ENCODE results near the gene PGAP1. TPM values are rescaled to one million over a fixed set of nuclear protein-coding genes. Genes with fewer than 3 reads are reported as not detected.

Gene PGAP1
- total and polyA plus RNA-seq, 2 of the 8 experiments (the other 6 are each of a cell fraction or from before 2014, with no cell fraction given) = 8.3 to 24.1 TPM

- no peak for FAIRE-seq
- Histone ChIP-seq H3K14ac (ENCODE audit: insufficient read length) (no peak overlapping the region), H3K23ac (ENCODE audit: insufficient read length) (no peak overlapping the region), H3K79me1 (ENCODE audit: low read depth, low read length) (no peaks in the 10 kb centered on the region), H3K36me3 (ENCODE audit: control insufficient read depth in 2 of 4, insufficient read depth in 4 of 4, low read length in 3 of 4) (no peaks in the 10 kb centered on the region; a peak in 1 of 8 replicates), H3K4me1 (replicated peaks in 1 of 4; ENCODE audit: control insufficient read depth in 3 of 4, insufficient read depth in 4 of 4, low read length in 3 of 4) (peaks cover 0 to 9% (median 4%) of the 10 kb centered on the region in 4 experiments; a peak in 3 of 7 replicates), H3K23me2 (ENCODE audit: low read depth, low read length) (no peaks in the 10 kb centered on the region), H2BK120ac (replicated peaks; ENCODE audit: low read depth, low read length) (no peak overlapping the region), H3K27me3 (replicated peaks in 1 of 4; ENCODE audit: control insufficient read depth in 3 of 4, extremely low read depth in 1 of 4, insufficient read depth in 3 of 4, low read length in 3 of 4) (no peaks in the 10 kb centered on the region; a peak in 1 of 7 replicates), H3K79me2 (ENCODE audit: control insufficient read depth in 1 of 2, insufficient read depth in 2 of 2, low read length in 2 of 2) (no peaks in the 10 kb centered on the region), H3K4ac (replicated peaks; ENCODE audit: insufficient read length, low read depth, low read length) (no peak overlapping the region), H3K56ac (replicated peaks; ENCODE audit: insufficient read length, low read depth, low read length) (no peak overlapping the region), H3K9me3 (ENCODE audit: insufficient read depth in 2 of 2, low read depth in 1 of 2, low read length in 1 of 2) (peaks cover 5 to 13% of the 10 kb centered on the region in 2 experiments), H2BK12ac (ENCODE audit: low read depth, low read length) (no peak overlapping the region), H3K9ac (replicated peaks in 1 of 4; ENCODE audit: extremely low read depth in 1 of 4, low read depth in 3 of 4, low read length in 3 of 4) (no peak overlapping the region), H3K18ac (ENCODE audit: extremely low read depth, low read length) (no peak overlapping the region), H2BK15ac (ENCODE audit: low read length) (no peak overlapping the region), H2BK20ac (ENCODE audit: low read length) (no peak overlapping the region), H4K5ac (ENCODE audit: insufficient read length, low read depth, low read length) (no peak overlapping the region), H4K8ac (ENCODE audit: extremely low read depth, insufficient read depth, low read length) (no peak overlapping the region), H3K27ac (ENCODE audit: low read depth, low read length) (no peak overlapping the region), H4K91ac (replicated peaks; ENCODE audit: insufficient read length, low read length) (peak overlapping the region; percentile 38), H3K4me2 (ENCODE audit: insufficient read depth in 1 of 2, low read depth in 2 of 2, low read length in 2 of 2) (no peak overlapping the region), H3K4me3 (ENCODE audit: extremely low read depth in 1 of 4, insufficient read depth in 2 of 4, low read depth in 3 of 4, low read length in 4 of 4) (no peak overlapping the region), H2AK5ac (ENCODE audit: low read depth, low read length) (no peak overlapping the region), H4K20me1 (replicated peaks in 1 of 2; ENCODE audit: control insufficient read depth in 1 of 2, insufficient read depth in 2 of 2, low read length in 2 of 2) (no peaks in the 10 kb centered on the region), H2BK5ac (ENCODE audit: low read depth, low read length) (no peak overlapping the region), H2AFZ (ENCODE audit: low read length) (peak overlapping the region; percentile 43; the same call in 1 of the 2 replicates)
- POLR2A ChIA-PET (ENCODE audit: partially characterized antibody) = no interaction called here
- DNase-seq (ENCODE audit: low read depth in 1 of 2, low spot score in 2 of 2) = no peak
- CTCF ChIA-PET (ENCODE audit: partially characterized antibody) = interaction anchor here (0.9 to 1.2 kb wide), 2 partner anchors 9 to 25 kb away, joined by 4 to 5 read pairs; no protein-coding TSS in a partner anchor
- 88% methylated on average over 1 of the region's 1 CpG; no CpG with 5 or more reads in 1 of the 2 experiments for WGBS, 2 experiments (ENCODE audit: extremely low coverage in 1 of 2, insufficient coverage in 1 of 2, insufficient read length in 1 of 2, insufficient replicate concordance in 2 of 2, low coverage in 1 of 2, low lambda C conversion rate in 2 of 2, missing lambda C conversion rate in 1 of 2)
- TF ChIP-seq ATF2 (IDR thresholded peaks at IDR 0.05; ENCODE audit: low read length) (no peak), KDM4A (IDR thresholded peaks at IDR 0.05; ENCODE audit: low read depth, low read length, severe bottlenecking) (no peak), SP1 (IDR thresholded peaks at IDR 0.05; ENCODE audit: low read depth, low read length) (no peak), RAD21 (IDR thresholded peaks at IDR 0.05 in 1 of 2, conservative IDR thresholded peaks at IDR 0.05 in 1 of 2; ENCODE audit: low read depth in 2 of 2, low read length in 2 of 2) (no peak), KDM5A (IDR thresholded peaks at IDR 0.05; ENCODE audit: low read length) (no peak), SAP30 (IDR thresholded peaks at IDR 0.05; ENCODE audit: insufficient read depth, insufficient replicate concordance, low read length) (no peak), CEBPB (IDR thresholded peaks at IDR 0.05; ENCODE audit: low read depth, low read length) (no peak), MAX (IDR thresholded peaks at IDR 0.05) (no peak), CHD2 (IDR thresholded peaks at IDR 0.05; ENCODE audit: low read length) (no peak)
Observed at GRCh38 chr2:196963961-196964360, 37.5 kb upstream of the PGAP1 start.

Data from H1 (cell line).